HG02678 (cell line): Measurements from ENCODE around the gene STMP1.

ENCODE experiments used
- ATAC-seq: cut with Tn5 transposase; IDR thresholded peaks from one replicate; pipeline ENCODE4 v1.9.1; 2021; ENCODE audit warnings: mild to moderate bottlenecking, moderate library complexity; ENCODE audit not compliant: unreplicated experiment

STMP1 gene

GRCh38 chr7:135718219-135718618 is 55.9 kb downstream of the STMP1 start:
- ATAC-seq = no peak

GRCh38 chr7:135718794-135719437 is 56.6 kb downstream of the STMP1 start:
- ATAC-seq = no peak

GRCh38 chr7:135719688-135720087 is 57.4 kb downstream of the STMP1 start:
- ATAC-seq = no peak

- no peak for ATAC-seq
Measured at GRCh38 chr7:135721198-135721820, 59.0 kb downstream of the STMP1 start.

- no peak for ATAC-seq
Measured at GRCh38 chr7:135723411-135723810, 61.1 kb downstream of the STMP1 start.
